NCI-H774 (cell line): Measurements from ENCODE around the gene ARHGAP8.
"Not testable (repeated sequence)": the region's sequence is repeated elsewhere in the genome, so short reads cannot be mapped to it uniquely, and the experiment has no call there.

ENCODE experiments used
- DNase-seq: peaks from one replicate; lab custom pipeline; 2025; lab: John Stamatoyannopoulos, UW

The ARHGAP8 gene

GRCh38 chr22:44828193-44828592, 75.8 kb downstream of the ARHGAP8 start:
- no peak for DNase-seq

DNA sequence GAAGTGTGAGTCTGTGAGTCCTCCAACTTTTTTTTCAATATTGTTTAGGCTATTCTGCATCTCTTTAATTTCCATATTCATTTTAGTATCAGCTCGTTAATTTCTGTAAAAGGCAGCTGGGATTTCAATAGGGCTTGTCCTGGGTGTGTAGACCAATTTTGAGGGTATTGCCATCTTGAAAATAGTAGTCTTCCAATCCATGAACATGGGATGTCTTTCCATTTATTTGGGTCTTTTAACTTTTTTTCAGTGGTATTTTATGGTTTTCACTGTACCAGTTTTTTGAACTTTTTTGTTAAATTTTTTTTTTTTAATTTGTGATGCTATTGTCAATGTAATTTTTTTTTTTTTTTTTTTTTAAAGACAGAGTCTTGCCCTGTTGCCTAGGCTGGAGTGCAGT, 79.5 kb downstream of the ARHGAP8 start:
- no peak for DNase-seq

GRCh38 chr22:44834065-44834464, 81.7 kb downstream of the ARHGAP8 start:
- no peak for DNase-seq

DNA sequence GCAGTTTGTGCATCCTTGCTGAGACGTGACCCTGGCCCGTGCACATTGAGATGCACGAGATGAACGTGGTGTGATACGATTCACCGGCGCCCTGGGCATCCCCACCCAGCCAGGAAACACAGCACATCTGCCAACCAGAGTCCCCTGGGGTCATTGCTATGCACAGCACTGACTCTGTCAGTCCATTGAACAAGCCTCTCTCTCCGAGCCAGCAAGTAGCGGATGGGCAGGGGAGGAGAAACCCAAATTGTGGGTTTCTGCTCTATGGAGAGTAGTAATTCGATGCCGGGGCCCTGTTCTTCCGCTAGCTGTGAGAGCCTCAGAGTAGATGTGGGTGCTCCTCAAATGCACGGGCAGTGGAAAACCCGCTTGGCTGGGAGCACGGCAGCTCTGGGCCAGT, 85.1 kb downstream of the ARHGAP8 start:
- no peak for DNase-seq

DNA sequence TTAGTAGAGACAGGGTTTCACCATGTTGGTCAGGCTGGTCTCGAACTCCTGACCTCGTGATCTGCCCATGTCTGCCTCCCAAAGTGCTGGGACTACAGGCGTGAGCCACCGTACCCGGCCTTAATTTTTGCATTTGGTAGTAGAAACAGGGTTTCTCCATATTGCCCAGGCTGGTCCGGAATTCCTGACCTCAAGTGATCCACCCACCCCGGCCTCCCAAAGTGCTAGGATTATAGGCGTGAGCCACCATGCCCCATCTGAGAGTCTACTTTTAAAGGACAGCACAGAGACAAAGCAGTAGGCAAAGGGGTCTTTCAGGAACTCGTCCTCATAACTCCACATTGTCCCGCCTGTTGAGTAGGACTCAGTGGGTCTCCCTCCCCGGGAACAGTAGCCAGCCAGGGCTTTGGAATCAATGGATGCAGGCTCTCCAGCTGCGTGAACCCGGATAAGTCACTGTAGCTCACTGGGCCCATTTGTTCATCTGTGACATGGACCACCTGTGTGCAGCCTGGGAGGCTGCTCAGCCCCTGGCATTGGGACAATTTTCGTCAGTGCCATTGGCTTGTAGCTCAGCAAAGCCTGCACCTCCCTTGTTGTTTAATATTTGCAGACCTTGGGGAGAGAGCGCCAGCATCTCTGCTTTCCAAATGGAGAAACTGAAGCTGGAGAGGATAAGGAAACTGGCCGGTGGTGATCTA, 86.1 kb downstream of the ARHGAP8 start:
- DNase-seq, result no peak

GRCh38 chr22:44839061-44839460, 86.7 kb downstream of the ARHGAP8 start:
- no peak for DNase-seq

- no peak for DNase-seq
Observed at GRCh38 chr22:44839721-44840120, 87.3 kb downstream of the ARHGAP8 start.

- DNase-seq, result no peak
Observed at GRCh38 chr22:44840611-44841322, 88.4 kb downstream of the ARHGAP8 start.

GRCh38 chr22:44842417-44842816, 90.0 kb downstream of the ARHGAP8 start:
- DNase-seq, result no peak

- DNase-seq, result no peak
Observed at GRCh38 chr22:44845191-44845590, 92.8 kb downstream of the ARHGAP8 start.

GRCh38 chr22:44845796-44846720, 93.7 kb downstream of the ARHGAP8 start:
- DNase-seq, result no peak

DNA sequence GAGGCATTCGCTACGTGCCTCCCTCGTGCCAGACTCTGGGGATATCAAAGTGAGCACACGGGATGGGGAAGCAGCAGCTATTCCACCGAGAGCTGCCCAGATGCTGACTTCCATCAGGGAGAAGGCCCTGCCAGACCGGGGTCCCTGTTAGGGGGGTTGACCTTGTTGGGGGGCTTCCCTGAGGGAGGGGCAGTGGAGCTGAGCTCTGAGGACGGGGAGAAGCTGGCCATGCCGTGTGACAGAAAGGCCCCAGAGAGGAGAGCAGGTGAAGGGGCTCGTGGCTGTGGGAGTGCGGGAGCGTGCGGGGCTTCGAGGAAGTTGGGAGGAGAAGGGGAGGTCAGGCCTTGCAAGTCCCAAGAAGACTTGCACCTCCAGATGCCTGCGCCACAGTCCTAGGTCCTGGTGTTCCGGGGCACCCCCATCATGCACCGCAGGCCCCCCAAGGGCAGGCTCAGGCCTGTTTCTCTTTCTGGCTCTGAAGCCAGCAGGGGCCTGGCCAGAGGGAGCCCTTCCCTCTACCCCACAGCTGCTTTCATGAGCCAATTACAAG, 94.4 kb downstream of the ARHGAP8 start:
- DNase-seq, result no peak

- DNase-seq, result no peak
Observed at GRCh38 chr22:44847380-44847779, 95.0 kb downstream of the ARHGAP8 start.

DNA sequence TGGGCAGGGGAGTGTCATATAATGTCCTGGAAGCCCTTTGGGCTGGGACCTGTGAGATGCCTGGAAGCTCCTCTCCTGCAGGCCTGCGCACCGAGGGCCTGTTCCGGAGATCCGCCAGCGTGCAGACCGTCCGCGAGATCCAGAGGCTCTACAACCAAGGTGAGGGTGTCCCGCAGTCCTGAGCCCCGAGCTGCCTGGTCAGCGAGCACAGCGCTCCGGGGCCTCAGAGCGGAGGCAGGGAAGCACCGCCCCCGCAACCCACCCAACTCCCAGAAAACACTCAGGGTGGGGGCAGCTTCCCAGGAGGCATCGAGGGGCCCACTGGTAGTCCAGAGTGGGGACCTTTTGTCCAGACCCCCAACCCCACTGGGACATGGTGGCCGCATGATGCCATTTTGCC, 95.5 kb downstream of the ARHGAP8 start:
- no peak for DNase-seq

GRCh38 chr22:44848296-44848741, 95.9 kb downstream of the ARHGAP8 start:
- DNase-seq, result no peak

DNA sequence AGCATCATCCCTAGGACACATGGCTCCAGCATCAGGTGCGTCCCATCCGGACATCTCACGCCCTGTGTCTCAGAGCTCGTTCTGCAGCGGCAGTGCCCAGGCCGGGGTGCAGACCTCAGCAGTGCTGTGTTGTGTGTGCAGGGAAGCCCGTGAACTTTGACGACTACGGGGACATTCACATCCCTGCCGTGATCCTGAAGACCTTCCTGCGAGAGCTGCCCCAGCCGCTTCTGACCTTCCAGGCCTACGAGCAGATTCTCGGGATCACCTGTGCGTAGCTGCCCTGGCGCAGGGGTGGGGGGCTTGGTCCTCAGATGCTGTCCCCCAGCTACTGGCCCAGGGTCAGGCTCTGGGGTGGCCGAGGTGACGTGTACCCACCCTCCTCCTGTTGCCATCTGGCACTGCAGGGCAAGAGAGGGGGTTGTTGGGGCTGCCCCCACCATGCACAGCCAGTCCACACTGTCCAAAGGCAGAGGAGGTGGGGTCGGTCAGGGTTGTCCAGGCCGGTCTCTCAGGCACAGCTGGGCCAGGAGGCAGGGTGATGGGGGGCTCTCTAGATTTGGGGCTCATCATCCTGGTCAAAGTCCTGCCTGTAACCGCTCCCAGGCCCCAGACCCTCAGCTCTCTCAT, 96.5 kb downstream of the ARHGAP8 start:
- no peak for DNase-seq

DNA sequence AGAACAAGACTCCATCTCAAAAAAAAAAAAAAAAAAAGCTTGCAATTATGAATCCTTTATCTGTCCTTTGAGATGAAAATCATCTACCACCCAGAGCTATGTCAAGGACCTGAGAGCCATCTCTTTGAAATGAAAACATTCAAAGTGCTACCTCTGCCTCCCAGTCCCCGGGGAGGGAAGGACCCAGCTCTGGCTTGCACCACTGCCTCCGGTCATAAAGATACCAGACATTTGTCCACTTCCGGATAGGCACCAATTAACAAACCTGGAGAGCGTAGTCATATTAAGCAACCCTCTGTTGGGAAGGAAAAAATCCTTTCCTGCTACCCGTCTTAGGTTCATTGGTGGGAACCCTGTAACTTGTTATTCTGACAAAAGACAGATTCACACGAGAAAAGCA, 98.6 kb downstream of the ARHGAP8 start:
- no peak for DNase-seq

DNA sequence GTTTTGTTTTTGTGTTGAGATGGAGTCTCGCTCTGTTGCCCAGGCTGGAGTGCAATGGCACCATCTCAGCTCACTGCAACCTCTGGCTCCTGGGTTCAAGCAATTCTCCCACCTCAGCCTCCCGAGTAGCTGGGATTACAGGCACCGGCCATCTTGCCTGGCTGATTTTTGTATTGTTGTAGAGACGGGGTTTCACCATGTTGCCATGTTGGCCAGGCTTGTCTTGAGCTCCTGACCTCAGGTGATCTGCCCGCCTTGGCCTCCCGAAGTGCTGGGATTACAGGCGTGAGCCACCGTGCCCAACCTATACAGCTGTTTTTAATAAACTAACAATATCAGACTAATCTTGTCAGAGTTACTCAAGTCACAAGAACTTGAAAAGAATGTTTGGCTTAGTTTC, 102.3 kb downstream of the ARHGAP8 start:
- DNase-seq, result not testable (repeated sequence)

DNA sequence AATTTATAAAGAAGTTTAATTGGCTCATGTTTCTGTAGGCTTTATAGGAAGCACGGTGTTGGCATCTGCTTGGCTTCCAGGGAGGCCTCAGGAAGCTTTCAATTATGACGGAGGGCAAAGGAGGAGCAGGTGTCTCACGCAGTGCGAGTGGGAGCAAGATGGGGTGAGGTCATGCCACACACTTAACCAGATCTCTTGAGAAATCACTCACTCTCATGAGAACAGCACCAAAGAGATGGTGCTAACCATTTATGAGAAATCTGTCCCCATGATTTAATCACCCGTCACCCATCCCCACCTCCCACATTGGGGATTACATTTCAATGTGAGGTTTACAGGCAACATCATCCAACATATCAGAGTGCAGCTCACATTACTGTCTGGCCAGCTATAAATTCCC, 103.5 kb downstream of the ARHGAP8 start:
- DNase-seq, result no peak

GRCh38 chr22:44858819-44859218, 106.4 kb downstream of the ARHGAP8 start:
- DNase-seq, result not testable (repeated sequence)

GRCh38 chr22:44859641-44860040, 107.3 kb downstream of the ARHGAP8 start:
- DNase-seq, result no peak

DNA sequence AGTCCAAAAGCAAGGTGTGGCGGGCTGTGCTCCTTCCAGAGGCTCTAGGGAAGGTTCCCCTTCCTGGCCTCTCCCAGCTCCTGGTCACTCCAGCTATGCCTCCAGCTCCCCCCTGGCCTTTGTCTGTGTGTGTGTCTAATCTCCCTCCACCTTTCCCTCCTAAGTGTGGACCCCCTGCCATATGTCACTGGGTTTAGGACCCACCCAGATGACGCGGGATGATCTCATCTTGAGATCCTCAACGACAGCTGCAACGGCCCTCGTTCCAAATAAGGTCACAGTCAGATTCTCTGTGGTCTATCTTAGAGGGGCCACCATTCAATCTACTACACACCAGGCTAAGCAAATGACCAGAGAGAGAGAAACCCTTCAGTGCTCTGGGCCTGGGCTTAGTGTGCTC, 107.9 kb downstream of the ARHGAP8 start:
- no peak for DNase-seq
